Transverse colon (tissue), 3 donors: ENCODE measurements around the gene FH.

Source experiments
- CTCF ChIP-seq, 5 experiments: fragments of 200-600 bp in 3 of 5; fragments of 450-650 bp in 2 of 5; sonication (generic) in 3 of 5; IDR thresholded peaks; 1 replicate in 2 of 5; 2 replicates in 3 of 5; pipeline ENCODE4 v1.5.1; 2016 to 2017; ENCODE audit warnings: antibody characterized with exemption in 5 of 5, inconsistent platforms in 3 of 5, mild to moderate bottlenecking in 2 of 5, moderate library complexity in 1 of 5
- EP300 ChIP-seq: sonication (generic); formaldehyde crosslinking; IDR thresholded peaks from one replicate; pipeline ENCODE4 v1.6.1; 2017; ENCODE audit warnings: antibody characterized with exemption, low read depth

- TF ChIP-seq CTCF (IDR thresholded peaks at IDR 0.05) (no peak), EP300 (no peak)
Observed at GRCh38 chr1:241518476-241519307, 863 bp downstream of the FH start.
